Mucosa of descending colon (tissue), 3 donors: ENCODE data around the gene GINS1. TPM values are rescaled to one million over a fixed set of nuclear protein-coding genes. Genes with fewer than 3 reads are reported as not detected.
A peak's percentile ranks its signal among the peaks of the same experiment; 100 is the strongest.

Source experiments
- ATAC-seq: fragments of 200-7000 bp; cut with Tn5 transposase; one replicate; pipeline ENCODE4 v1.9.1; 2020; ENCODE audit warnings: mild to moderate bottlenecking, moderate library complexity
- DNase-seq, 3 donors: peaks; one replicate each; pipeline ENCODE4 v3.0.0-alpha.2; 2020
- H3K36me3 ChIP-seq: fragments of 200-600 bp; one replicate; pipeline ENCODE4 v1.8.0; 2021; ENCODE audit warnings: low read depth, mild to moderate bottlenecking
- H3K4me1 ChIP-seq: fragments of 200-600 bp; one replicate; pipeline ENCODE4 v1.8.0; 2021; ENCODE audit warnings: low read depth, mild to moderate bottlenecking
- H3K4me3 ChIP-seq: fragments of 200-600 bp; one replicate; pipeline ENCODE4 v1.8.0; 2021; ENCODE audit warnings: mild to moderate bottlenecking
- H3K9me3 ChIP-seq: fragments of 200-600 bp; one replicate; pipeline ENCODE4 v1.8.0; 2021; ENCODE audit warnings: mild to moderate bottlenecking
- intact Hi-C, 2 donors: fragments of 100-400 bp; cut with DNase I in 1 of 2; cut with micrococcal nuclease in 1 of 2; formaldehyde crosslinking; loops; one replicate each; pipeline versions ENCODE4 v1.11.0 to v1.11.1; 2022; cut with DNase I, micrococcal nuclease
- total RNA-seq, 3 donors: library from RNA; stranded (reverse); fragmentation: NEBNext Ultra II Directional in 2 of 3; extraction: Animal tissue kit (Norgen Biotek cat#: 25700) in 2 of 3; gene quantifications; one replicate each; pipeline versions ENCODE4 v1.2.1 to v1.2.4, GENCODE V29; 2021 to 2023
- TF ChIP-seq, protein P1 (sequence below): fragments of 200-600 bp; IDR thresholded peaks from one replicate; pipeline ENCODE4 v1.8.0; 2022; ENCODE audit warnings: antibody characterized with exemption, mild to moderate bottlenecking
- donor health status: DM: no; HTN: no; CAD: no; lungs with moderate emphysema.
- donor health status: DM: no; HTN: no; CAD: no.
- donor health status: DM: no; HTN: yes; CAD: no.

Gene GINS1
- total RNA-seq, 3 donors from 2014 or later, result 1.8 to 8.6 (median 1.9) TPM

DNA sequence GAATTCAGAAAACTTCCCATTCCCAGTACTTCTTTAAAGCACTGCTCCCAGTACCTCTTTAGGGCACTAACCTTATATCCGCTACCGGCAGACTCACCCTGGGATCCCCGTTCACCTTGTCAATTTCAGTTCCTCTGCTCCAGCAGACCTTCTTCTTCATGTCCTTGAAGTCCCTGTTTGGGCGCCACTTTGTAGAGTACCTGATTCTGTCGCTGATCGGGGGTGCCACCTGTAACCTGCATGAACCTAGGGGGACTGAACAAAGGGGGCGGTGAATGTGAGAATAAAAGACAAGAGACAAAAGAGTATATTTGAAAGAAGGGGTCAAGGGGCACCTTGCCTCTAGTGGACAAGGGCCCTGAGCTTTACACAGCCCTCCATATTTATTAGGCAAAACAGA lies 4.9 kb upstream of the GINS1 start:
- DNase-seq, result no peak
- Histone ChIP-seq H3K36me3 (no peaks in the 10 kb centered on the region), H3K4me3 (no peak overlapping the region), H3K9me3 (peaks cover 23% of the 10 kb centered on the region), H3K4me1 (peaks cover 8% of the 10 kb centered on the region)
- TF ChIP-seq, protein P1, sequence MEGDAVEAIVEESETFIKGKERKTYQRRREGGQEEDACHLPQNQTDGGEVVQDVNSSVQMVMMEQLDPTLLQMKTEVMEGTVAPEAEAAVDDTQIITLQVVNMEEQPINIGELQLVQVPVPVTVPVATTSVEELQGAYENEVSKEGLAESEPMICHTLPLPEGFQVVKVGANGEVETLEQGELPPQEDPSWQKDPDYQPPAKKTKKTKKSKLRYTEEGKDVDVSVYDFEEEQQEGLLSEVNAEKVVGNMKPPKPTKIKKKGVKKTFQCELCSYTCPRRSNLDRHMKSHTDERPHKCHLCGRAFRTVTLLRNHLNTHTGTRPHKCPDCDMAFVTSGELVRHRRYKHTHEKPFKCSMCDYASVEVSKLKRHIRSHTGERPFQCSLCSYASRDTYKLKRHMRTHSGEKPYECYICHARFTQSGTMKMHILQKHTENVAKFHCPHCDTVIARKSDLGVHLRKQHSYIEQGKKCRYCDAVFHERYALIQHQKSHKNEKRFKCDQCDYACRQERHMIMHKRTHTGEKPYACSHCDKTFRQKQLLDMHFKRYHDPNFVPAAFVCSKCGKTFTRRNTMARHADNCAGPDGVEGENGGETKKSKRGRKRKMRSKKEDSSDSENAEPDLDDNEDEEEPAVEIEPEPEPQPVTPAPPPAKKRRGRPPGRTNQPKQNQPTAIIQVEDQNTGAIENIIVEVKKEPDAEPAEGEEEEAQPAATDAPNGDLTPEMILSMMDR, result no peak
- intact Hi-C loops, result loop anchor here in 1 of 2 donors (5.0 kb wide), 1 partner anchor 95 kb away; no protein-coding TSS in a partner anchor
- no peak for ATAC-seq

DNA sequence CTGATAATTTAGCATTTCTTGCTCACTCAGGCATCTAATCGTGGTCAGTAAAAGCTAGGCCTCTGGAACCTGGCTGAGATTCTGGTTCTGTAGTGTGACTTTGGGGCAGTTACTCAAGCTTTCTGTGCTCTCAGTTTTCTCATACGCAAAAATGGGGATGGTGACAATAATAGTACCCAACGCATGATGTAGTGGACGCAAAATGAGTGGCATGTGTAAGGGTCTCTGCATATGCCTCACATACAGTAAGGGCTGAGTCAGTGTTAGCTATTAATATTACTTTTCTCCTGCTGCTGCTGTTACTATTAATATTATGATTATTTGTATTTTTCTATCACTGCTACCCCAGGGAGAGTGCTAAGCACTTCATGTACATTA lies 686 bp downstream of the GINS1 start:
- Histone ChIP-seq H3K4me1 (peaks cover 6% of the 10 kb centered on the region), H3K4me3 (peak overlapping the region; percentile 35), H3K9me3 (peaks cover 8% of the 10 kb centered on the region), H3K36me3 (no peaks in the 10 kb centered on the region)
- intact Hi-C loops, result loop anchor here in 1 of 2 donors (5.0 kb wide), 1 partner anchor 411 kb away; no protein-coding TSS in a partner anchor
- DNase-seq, result no peak
- TF ChIP-seq, protein P1, result no peak
- ATAC-seq, result no peak

- ATAC-seq (no peak), DNase-seq (no peak)
- H3K9me3 ChIP-seq, result peaks cover under 1% of the 10 kb centered on the region
- no peaks in the 10 kb centered on the region for H3K36me3 ChIP-seq
- H3K4me1 ChIP-seq, result peaks cover 6% of the 10 kb centered on the region
- H3K4me3 ChIP-seq, result no peak overlapping the region
- TF ChIP-seq, protein P1, result no peak
- intact Hi-C loops, result loop anchor here in 1 of 2 donors (5.0 kb wide), 1 partner anchor 412 kb away; no protein-coding TSS in a partner anchor
These were observed 1.4 kb downstream of the GINS1 start for GRCh38 chr20:25408890-25409289.

- no peak for ATAC-seq
- Histone ChIP-seq H3K4me3 (no peak overlapping the region), H3K9me3 (no peaks in the 10 kb centered on the region), H3K36me3 (no peaks in the 10 kb centered on the region), H3K4me1 (no peaks in the 10 kb centered on the region)
- intact Hi-C loops, result no loop called here
- no peak for DNase-seq
- TF ChIP-seq, protein P1, result no peak
These were observed 11.3 kb downstream of the GINS1 start for GRCh38 chr20:25418776-25419175.

GRCh38 chr20:25421102-25421501 lies 13.6 kb downstream of the GINS1 start:
- intact Hi-C loops, result no loop called here
- TF ChIP-seq, protein P1, result no peak
- no peak for DNase-seq

GRCh38 chr20:25422032-25422431 lies 14.6 kb downstream of the GINS1 start:
- Histone ChIP-seq H3K36me3 (no peaks in the 10 kb centered on the region), H3K4me1 (no peaks in the 10 kb centered on the region), H3K9me3 (no peaks in the 10 kb centered on the region), H3K4me3 (no peak overlapping the region)
- intact Hi-C loops, result no loop called here
- TF ChIP-seq, protein P1, result no peak
- no peak for DNase-seq
- no peak for ATAC-seq

More at GRCh38 chr20:25421102-25421501, 13.6 kb downstream of the GINS1 start:
- H3K36me3 ChIP-seq, result no peaks in the 10 kb centered on the region
- no peak for ATAC-seq
- H3K9me3 ChIP-seq, result no peaks in the 10 kb centered on the region
- no peak overlapping the region for H3K4me3 ChIP-seq
- H3K4me1 ChIP-seq, result no peaks in the 10 kb centered on the region
